Naive thymus-derived CD4-positive, alpha-beta T cell (primary cell): ENCODE measurements around the gene HLCS. TPM values are rescaled to one million over a fixed set of nuclear protein-coding genes. Genes with fewer than 3 reads are reported as not detected.

Experiments
- ATAC-seq: fragments of 150-1000 bp; cut with Tn5 transposase; 2 replicates; pipeline ENCODE4 v1.10.0; 2021; ENCODE audit warnings: mild to moderate bottlenecking, moderate library complexity
- CTCF ChIA-PET: fragments of 350-600 bp; sonication (Branson Sonifier 250); formaldehyde crosslinking; loops from one replicate; lab custom pipeline; 2021; ENCODE audit warnings: antibody characterized with exemption; lab: Charles Lee
- POLR2A ChIA-PET: fragments of 350-600 bp; sonication (Branson Sonifier 250); formaldehyde crosslinking; loops from one replicate; lab custom pipeline; 2021; ENCODE audit warnings: antibody characterized with exemption, inconsistent platforms; lab: Charles Lee
- DNase-seq, 9 donors: peaks; one replicate each; pipeline versions ENCODE4 v3.0.0 to v3.0.0-alpha.2; 2020 to 2022; ENCODE audit warnings: mixed read lengths in 1 of 9
- H3K27ac ChIP-seq: one replicate; pipeline ENCODE4 v1.7.0; 2013; ENCODE audit warnings: mild to moderate bottlenecking, low read depth, low read length, moderate library complexity
- H3K27me3 ChIP-seq, 2 donors: one replicate each; pipeline ENCODE4 v1.7.0; 2013; ENCODE audit warnings: low read length in 2 of 2, mild to moderate bottlenecking in 2 of 2, moderate library complexity in 2 of 2; ENCODE audit not compliant: control insufficient read depth in 2 of 2, insufficient read depth in 2 of 2
- H3K36me3 ChIP-seq, 3 experiments: 1 replicate in 2 of 3; 2 replicates in 1 of 3; pipeline ENCODE4 v1.7.0; 2013; ENCODE audit warnings: low read length in 3 of 3, mild to moderate bottlenecking in 3 of 3, moderate library complexity in 1 of 3; ENCODE audit not compliant: insufficient read depth in 3 of 3, control insufficient read depth in 2 of 3
- H3K4me1 ChIP-seq, 2 donors: one replicate each; pipeline ENCODE4 v1.7.0; 2013; ENCODE audit warnings: low read length in 2 of 2, mild to moderate bottlenecking in 2 of 2, moderate library complexity in 1 of 2; ENCODE audit not compliant: control insufficient read depth in 2 of 2, insufficient read depth in 2 of 2
- H3K4me3 ChIP-seq: 2 replicates; pipeline ENCODE4 v1.7.0; 2013; ENCODE audit warnings: mild to moderate bottlenecking, low read length
- H3K9me3 ChIP-seq, 3 experiments: 1 replicate in 2 of 3; 2 replicates in 1 of 3; pipeline ENCODE4 v1.7.0; 2013; ENCODE audit warnings: low read length in 3 of 3; ENCODE audit not compliant: control insufficient read depth in 2 of 3
- H3K27ac Mint-ChIP-seq, 9 donors: one replicate each; pipeline ENCODE4 v1.8.0; 2020 to 2022; ENCODE audit warnings: mixed read lengths in 9 of 9, mild to moderate bottlenecking in 8 of 9, moderate library complexity in 5 of 9, inconsistent platforms in 2 of 9
- H3K27me3 Mint-ChIP-seq, 5 donors: one replicate each; pipeline ENCODE4 v1.8.0; 2021 to 2022; ENCODE audit warnings: mixed read lengths in 5 of 5, mild to moderate bottlenecking in 1 of 5
- H3K36me3 Mint-ChIP-seq, 5 donors: one replicate each; pipeline ENCODE4 v1.8.0; 2020 to 2022; ENCODE audit warnings: mixed read lengths in 5 of 5, mild to moderate bottlenecking in 3 of 5, inconsistent platforms in 1 of 5
- H3K4me1 Mint-ChIP-seq, 7 donors: one replicate each; pipeline ENCODE4 v1.8.0; 2020 to 2022; ENCODE audit warnings: mixed read lengths in 7 of 7, mild to moderate bottlenecking in 3 of 7, inconsistent platforms in 1 of 7
- H3K4me3 Mint-ChIP-seq, 10 donors: one replicate each; pipeline ENCODE4 v1.8.0; 2020 to 2022; ENCODE audit warnings: mild to moderate bottlenecking in 10 of 10, mixed read lengths in 10 of 10, moderate library complexity in 6 of 10, inconsistent platforms in 2 of 10
- H3K9me3 Mint-ChIP-seq, 11 donors: one replicate each; pipeline ENCODE4 v1.8.0; 2020 to 2022; ENCODE audit warnings: mixed read lengths in 11 of 11, mild to moderate bottlenecking in 4 of 11, inconsistent platforms in 1 of 11, moderate library complexity in 1 of 11
- intact Hi-C, 2 donors: fragments of 100-400 bp; cut with micrococcal nuclease; formaldehyde crosslinking; loops; one replicate each; pipeline ENCODE4 v1.15.1; 2023
- polyA plus RNA-seq, 2 donors: library from polyadenylated mRNA; unstranded; fragments of 300-500 nt; fragmentation: Illumina TruSeq; gene quantifications; one replicate each; pipeline ENCODE4 v1.2.3, GENCODE V29; 2021
- total RNA-seq, 6 experiments: library from RNA in 5 of 6; stranded (reverse) in 5 of 6; gene quantifications; 1 replicate in 5 of 6; 2 replicates in 1 of 6; pipeline ENCODE4 v1.2.3 and lab custom pipeline; 2021 to 2026

The HLCS gene
- total and polyA plus RNA-seq, 7 experiments from 2014 or later = 7.0 to 19.3 (median 9.0) TPM

DNA sequence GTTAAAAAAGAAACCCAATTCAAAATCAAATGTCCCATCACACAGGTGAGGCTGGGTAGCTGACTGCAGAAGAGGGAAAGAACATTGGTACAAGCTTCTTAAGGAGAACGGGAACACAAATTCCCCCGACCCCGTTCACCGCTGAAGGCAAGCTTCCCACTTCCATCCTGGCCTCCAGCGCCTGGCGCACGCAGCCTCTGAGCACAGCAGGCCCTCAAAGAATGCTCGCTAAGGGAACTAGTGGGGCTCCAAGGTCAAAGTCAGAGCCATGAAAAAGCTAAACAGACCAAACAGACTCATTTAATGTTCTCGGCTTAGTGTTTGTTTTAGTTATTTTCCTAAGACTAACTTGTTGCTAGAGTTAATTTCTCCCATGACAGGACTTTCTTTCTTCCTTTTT is 203.8 kb downstream of the HLCS start:
- H3K9me3 Mint-ChIP-seq = no peaks in the 10 kb centered on the region
- H3K36me3 Mint-ChIP-seq = peaks cover 0 to 51% (median 32%) of the 10 kb centered on the region in 5 donors
- no peaks in the 10 kb centered on the region for H3K27me3 ChIP-seq
- H3K4me3 ChIP-seq = no peak overlapping the region
- intact Hi-C loops = no loop called here
- H3K4me1 Mint-ChIP-seq = peaks cover 0 to 6% (median 0%) of the 10 kb centered on the region in 7 donors
- no peaks in the 10 kb centered on the region for H3K4me1 ChIP-seq
- no peak overlapping the region for H3K4me3 Mint-ChIP-seq
- H3K27me3 Mint-ChIP-seq = no peaks in the 10 kb centered on the region
- H3K9me3 ChIP-seq = no peaks in the 10 kb centered on the region
- peaks cover 0 to 11% (median 0%) of the 10 kb centered on the region in 3 experiments for H3K36me3 ChIP-seq
- H3K27ac Mint-ChIP-seq = no peak overlapping the region
- ATAC-seq (no peak), DNase-seq (no peak)
- no peak overlapping the region for H3K27ac ChIP-seq
- ChIA-PET CTCF (no interaction called here), POLR2A (no interaction called here)

DNA sequence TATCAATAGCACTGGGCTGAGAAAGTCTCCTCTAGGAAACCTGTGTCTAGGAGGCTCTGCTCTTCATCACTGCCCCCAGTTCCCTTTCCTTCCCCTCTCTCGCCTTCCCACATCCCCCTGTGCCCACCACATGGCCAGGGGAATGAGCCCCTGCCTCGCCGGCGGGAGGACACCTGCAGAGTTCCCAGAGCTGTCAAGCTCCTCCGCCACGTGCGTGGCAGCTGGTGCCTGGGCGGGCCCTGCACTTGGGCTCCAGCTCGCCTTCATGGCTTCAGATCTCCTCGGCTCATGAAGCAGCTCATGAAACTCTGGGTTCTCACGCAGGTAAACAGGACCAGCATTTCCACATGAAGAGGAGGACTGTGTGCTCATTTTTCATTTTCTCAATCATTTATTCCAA is 204.8 kb downstream of the HLCS start:
- no peak overlapping the region for H3K4me3 Mint-ChIP-seq
- Histone ChIP-seq H3K4me1 (no peaks in the 10 kb centered on the region), H3K9me3 (no peaks in the 10 kb centered on the region), H3K4me3 (no peak overlapping the region), H3K27me3 (no peaks in the 10 kb centered on the region), H3K36me3 (peaks cover 0 to 11% (median 0%) of the 10 kb centered on the region in 3 experiments), H3K27ac (no peak overlapping the region)
- H3K9me3 Mint-ChIP-seq = no peaks in the 10 kb centered on the region
- H3K27me3 Mint-ChIP-seq = no peaks in the 10 kb centered on the region
- no peak for DNase-seq
- intact Hi-C loops = no loop called here
- no peak for ATAC-seq
- H3K36me3 Mint-ChIP-seq = peaks cover 0 to 45% (median 27%) of the 10 kb centered on the region in 5 donors
- ChIA-PET POLR2A (no interaction called here), CTCF (no interaction called here)
- peaks cover 0 to 6% (median 0%) of the 10 kb centered on the region in 7 donors for H3K4me1 Mint-ChIP-seq
- no peak overlapping the region for H3K27ac Mint-ChIP-seq

- peaks cover 0 to 6% (median 0%) of the 10 kb centered on the region in 7 donors for H3K4me1 Mint-ChIP-seq
- H3K27me3 Mint-ChIP-seq = no peaks in the 10 kb centered on the region
- H3K4me3 Mint-ChIP-seq = no peak overlapping the region
- Histone ChIP-seq H3K4me1 (no peaks in the 10 kb centered on the region), H3K4me3 (no peak overlapping the region), H3K9me3 (no peaks in the 10 kb centered on the region), H3K36me3 (peaks cover 0 to 12% (median 0%) of the 10 kb centered on the region in 3 experiments), H3K27ac (no peak overlapping the region), H3K27me3 (no peaks in the 10 kb centered on the region)
- DNase-seq (no peak), ATAC-seq (no peak)
- CTCF ChIA-PET = no interaction called here
- no peak overlapping the region for H3K27ac Mint-ChIP-seq
- intact Hi-C loops = loop anchor here in 1 of 2 donors (2.0 kb wide), 1 partner anchor 175 kb away; no protein-coding TSS in a partner anchor
- POLR2A ChIA-PET = interaction anchor here (0.6 kb wide), 1 partner anchor 25 kb away, joined by 3 read pairs; no protein-coding TSS in a partner anchor
- H3K9me3 Mint-ChIP-seq = no peaks in the 10 kb centered on the region
- peaks cover 0 to 52% (median 30%) of the 10 kb centered on the region in 5 donors for H3K36me3 Mint-ChIP-seq
Measured at GRCh38 chr21:36759348-36760083, 207.0 kb downstream of the HLCS start.

DNA sequence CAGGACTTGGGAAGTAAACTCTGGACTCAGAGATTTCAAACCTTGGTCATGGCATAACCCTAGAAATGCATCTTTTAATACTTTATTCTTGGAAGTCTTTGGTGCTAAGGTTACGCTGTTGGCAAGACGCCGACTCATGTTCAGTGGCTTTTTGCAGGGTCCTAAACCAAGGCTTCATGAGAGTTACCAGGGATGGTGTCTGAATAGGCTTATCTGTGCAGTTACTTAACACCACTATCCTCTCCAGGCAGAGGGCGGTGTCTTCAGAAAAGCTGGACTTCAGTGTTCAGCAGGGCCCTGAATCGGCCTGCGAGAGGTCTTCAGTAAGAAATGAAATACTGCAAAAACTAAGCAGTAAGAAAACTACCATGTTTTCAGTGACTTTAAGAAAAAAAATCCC is 209.3 kb downstream of the HLCS start:
- peaks cover 0 to 62% (median 44%) of the 10 kb centered on the region in 5 donors for H3K36me3 Mint-ChIP-seq
- no peaks in the 10 kb centered on the region for H3K27me3 Mint-ChIP-seq
- H3K36me3 ChIP-seq = peaks cover 0 to 12% (median 0%) of the 10 kb centered on the region in 3 experiments
- no peaks in the 10 kb centered on the region for H3K27me3 ChIP-seq
- POLR2A ChIA-PET = no interaction called here
- intact Hi-C loops = no loop called here
- no peak overlapping the region for H3K4me3 ChIP-seq
- no peak for ATAC-seq
- CTCF ChIA-PET = no interaction called here
- H3K9me3 Mint-ChIP-seq = no peaks in the 10 kb centered on the region
- no peak overlapping the region for H3K27ac Mint-ChIP-seq
- peaks cover 0 to 6% (median 0%) of the 10 kb centered on the region in 7 donors for H3K4me1 Mint-ChIP-seq
- no peak overlapping the region for H3K27ac ChIP-seq
- DNase-seq = no peak
- no peaks in the 10 kb centered on the region for H3K9me3 ChIP-seq
- no peak overlapping the region for H3K4me3 Mint-ChIP-seq
- H3K4me1 ChIP-seq = no peaks in the 10 kb centered on the region

- DNase-seq = no peak
- Histone ChIP-seq H3K27ac (no peak overlapping the region), H3K27me3 (no peaks in the 10 kb centered on the region), H3K4me3 (no peak overlapping the region), H3K4me1 (no peaks in the 10 kb centered on the region), H3K9me3 (no peaks in the 10 kb centered on the region), H3K36me3 (peaks cover 0 to 12% (median 0%) of the 10 kb centered on the region in 3 experiments)
- Mint-ChIP-seq H3K27me3 (no peaks in the 10 kb centered on the region), H3K36me3 (peaks cover 0 to 64% (median 50%) of the 10 kb centered on the region in 5 donors), H3K27ac (no peak overlapping the region), H3K4me3 (no peak overlapping the region), H3K4me1 (peaks cover 0 to 6% (median 0%) of the 10 kb centered on the region in 7 donors), H3K9me3 (no peaks in the 10 kb centered on the region)
- ChIA-PET CTCF (interaction anchor here (0.6 kb wide), 1 partner anchor 170 kb away, joined by 3 read pairs; no protein-coding TSS in a partner anchor), POLR2A (no interaction called here)
- intact Hi-C loops = no loop called here
- no peak for ATAC-seq
Measured at GRCh38 chr21:36756527-36756926, 209.9 kb downstream of the HLCS start.

GRCh38 chr21:36754241-36754898 is 212.1 kb downstream of the HLCS start:
- H3K27ac Mint-ChIP-seq = no peak overlapping the region
- H3K4me3 ChIP-seq = no peak overlapping the region
- H3K27me3 ChIP-seq = no peaks in the 10 kb centered on the region
- H3K36me3 ChIP-seq = peaks cover 0 to 12% (median 0%) of the 10 kb centered on the region in 3 experiments
- intact Hi-C loops = no loop called here
- no peaks in the 10 kb centered on the region for H3K4me1 ChIP-seq
- no peaks in the 10 kb centered on the region for H3K9me3 ChIP-seq
- H3K9me3 Mint-ChIP-seq = no peaks in the 10 kb centered on the region
- H3K4me3 Mint-ChIP-seq = no peak overlapping the region
- H3K27ac ChIP-seq = no peak overlapping the region
- peaks cover 0 to 3% (median 0%) of the 10 kb centered on the region in 7 donors for H3K4me1 Mint-ChIP-seq
- DNase-seq (no peak), ATAC-seq (no peak)
- H3K36me3 Mint-ChIP-seq = peaks cover 0 to 73% (median 56%) of the 10 kb centered on the region in 5 donors
- ChIA-PET CTCF (interaction anchor here (0.9 kb wide), 1 partner anchor 124 kb away, joined by 3 read pairs; no protein-coding TSS in a partner anchor), POLR2A (no interaction called here)
- H3K27me3 Mint-ChIP-seq = peaks cover 5 to 15% (median 12%) of the 10 kb centered on the region in 5 donors
